Measurements from ENCODE around the gene KATNIP.

- TF ChIP-seq EP300 (IDR thresholded peaks at IDR 0.05) (no peak), CTCF (IDR thresholded peaks at IDR 0.05) (no peak), POLR2A (IDR thresholded peaks at IDR 0.05) (no peak)
Measured at GRCh38 chr16:27522173-27522707, 27.7 kb upstream of the KATNIP start.

Measured in sigmoid colon (tissue), 4 donors.